ENCODE results near the gene ARID1B.

- TF ChIP-seq CTCF (IDR thresholded peaks at IDR 0.05): no peak
- no peak for TF ChIP-seq POLR2A (IDR thresholded peaks at IDR 0.05)
Measured at GRCh38 chr6:156771761-156772160, 5.4 kb upstream of the ARID1B start.
